Retinal pigment epithelial cell (primary cell): ENCODE results near the gene CUL3.
"Not testable (repeated sequence)": the region's sequence is repeated elsewhere in the genome, so short reads cannot be mapped to it uniquely, and the experiment has no call there.

Experiments
- DNase-seq: peaks from one replicate; pipeline ENCODE4 v3.0.0-alpha.2; 2010; ENCODE audit warnings: low read depth
- H3K4me3 ChIP-seq: 2 replicates; pipeline ENCODE4 v1.5.1; 2011; ENCODE audit warnings: mild to moderate bottlenecking, low read length, control low read depth, moderate library complexity
- TF ChIP-seq, protein P1 (sequence below): conservative IDR thresholded peaks from 2 replicates; pipeline ENCODE4 v1.5.1; 2011; ENCODE audit warnings: low read depth, low read length, control low read depth, inconsistent platforms

Gene CUL3

DNA sequence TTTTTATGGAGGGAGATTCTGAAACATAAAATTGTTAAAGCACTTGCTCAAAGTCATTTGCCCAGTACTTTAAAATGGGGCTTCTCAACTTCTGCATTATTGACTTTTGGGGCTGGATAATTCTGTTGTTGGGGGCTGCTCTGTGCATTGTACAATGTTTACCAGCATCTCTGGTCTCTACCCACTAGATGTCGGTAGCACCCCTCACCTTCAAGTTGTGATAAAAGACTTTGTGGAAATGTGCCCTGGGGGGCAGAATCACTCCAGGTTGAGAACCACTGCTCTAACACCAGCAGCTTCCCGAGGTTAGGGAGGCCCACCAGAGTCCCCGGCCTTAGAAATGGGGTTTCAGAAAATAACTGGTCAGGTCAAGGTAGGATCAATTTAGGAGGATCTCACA, 26.8 kb upstream of the CUL3 start:
- H3K4me3 ChIP-seq, result no peak overlapping the region
- TF ChIP-seq, protein P1, sequence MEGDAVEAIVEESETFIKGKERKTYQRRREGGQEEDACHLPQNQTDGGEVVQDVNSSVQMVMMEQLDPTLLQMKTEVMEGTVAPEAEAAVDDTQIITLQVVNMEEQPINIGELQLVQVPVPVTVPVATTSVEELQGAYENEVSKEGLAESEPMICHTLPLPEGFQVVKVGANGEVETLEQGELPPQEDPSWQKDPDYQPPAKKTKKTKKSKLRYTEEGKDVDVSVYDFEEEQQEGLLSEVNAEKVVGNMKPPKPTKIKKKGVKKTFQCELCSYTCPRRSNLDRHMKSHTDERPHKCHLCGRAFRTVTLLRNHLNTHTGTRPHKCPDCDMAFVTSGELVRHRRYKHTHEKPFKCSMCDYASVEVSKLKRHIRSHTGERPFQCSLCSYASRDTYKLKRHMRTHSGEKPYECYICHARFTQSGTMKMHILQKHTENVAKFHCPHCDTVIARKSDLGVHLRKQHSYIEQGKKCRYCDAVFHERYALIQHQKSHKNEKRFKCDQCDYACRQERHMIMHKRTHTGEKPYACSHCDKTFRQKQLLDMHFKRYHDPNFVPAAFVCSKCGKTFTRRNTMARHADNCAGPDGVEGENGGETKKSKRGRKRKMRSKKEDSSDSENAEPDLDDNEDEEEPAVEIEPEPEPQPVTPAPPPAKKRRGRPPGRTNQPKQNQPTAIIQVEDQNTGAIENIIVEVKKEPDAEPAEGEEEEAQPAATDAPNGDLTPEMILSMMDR, result no peak
- no peak for DNase-seq

DNA sequence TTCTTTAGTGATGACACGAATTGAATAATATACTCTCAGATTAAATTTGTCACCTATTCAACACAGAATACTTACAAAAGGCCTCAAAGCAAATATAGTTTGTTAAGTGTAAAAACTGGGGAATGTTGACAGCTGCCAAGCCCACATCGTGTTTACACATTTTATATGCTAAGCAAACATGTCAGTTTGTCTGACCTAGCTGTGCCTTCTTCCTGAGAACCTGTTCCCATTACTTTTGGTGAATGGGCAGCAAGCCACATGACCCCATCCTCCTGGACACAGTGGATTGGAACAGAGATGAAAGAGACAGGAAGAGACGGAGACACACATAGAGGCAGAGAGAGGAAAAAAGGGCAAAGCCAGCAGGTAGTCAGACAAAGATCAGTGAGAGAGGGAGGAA, 22.9 kb upstream of the CUL3 start:
- DNase-seq, result no peak
- TF ChIP-seq, protein P1, result no peak
- H3K4me3 ChIP-seq, result no peak overlapping the region

DNA sequence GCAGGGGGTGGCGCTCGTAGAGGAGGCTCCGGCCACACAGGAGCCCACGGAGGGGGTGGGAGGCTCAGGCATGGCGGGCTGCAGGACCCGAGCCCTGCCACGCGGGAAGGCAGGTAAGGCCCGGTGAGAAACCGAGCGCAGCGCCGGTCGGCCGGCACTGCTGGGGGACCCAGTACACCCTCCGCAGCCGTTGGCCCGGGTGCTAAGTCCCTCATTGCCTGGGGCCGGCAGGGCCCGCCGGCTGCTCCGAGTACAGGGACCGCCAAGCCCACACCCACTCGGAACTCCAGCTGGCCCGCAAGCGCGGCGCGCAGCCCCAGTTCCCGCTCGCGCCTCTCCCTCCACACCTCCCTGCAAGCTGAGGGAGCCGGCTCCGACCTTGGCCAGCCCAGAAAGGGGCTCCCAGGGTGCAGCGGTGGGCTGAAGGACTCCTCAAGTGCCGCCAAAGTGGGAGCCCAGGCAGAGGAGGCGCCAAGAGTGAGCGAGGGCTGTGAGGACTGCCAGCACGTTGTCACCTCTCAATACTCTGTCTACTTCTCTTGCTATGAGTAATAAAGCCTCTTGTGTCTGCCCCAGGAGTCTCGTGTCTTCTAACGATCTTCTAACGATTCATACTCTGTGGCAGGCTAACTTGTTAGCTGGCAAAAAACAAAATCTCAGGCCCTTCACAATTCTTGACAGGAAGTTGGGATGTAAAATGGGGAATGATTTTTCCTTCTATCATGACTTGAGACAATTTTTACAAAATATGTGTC, 18.8 kb upstream of the CUL3 start:
- H3K4me3 ChIP-seq, DNase-seq: not testable (repeated sequence)

DNA sequence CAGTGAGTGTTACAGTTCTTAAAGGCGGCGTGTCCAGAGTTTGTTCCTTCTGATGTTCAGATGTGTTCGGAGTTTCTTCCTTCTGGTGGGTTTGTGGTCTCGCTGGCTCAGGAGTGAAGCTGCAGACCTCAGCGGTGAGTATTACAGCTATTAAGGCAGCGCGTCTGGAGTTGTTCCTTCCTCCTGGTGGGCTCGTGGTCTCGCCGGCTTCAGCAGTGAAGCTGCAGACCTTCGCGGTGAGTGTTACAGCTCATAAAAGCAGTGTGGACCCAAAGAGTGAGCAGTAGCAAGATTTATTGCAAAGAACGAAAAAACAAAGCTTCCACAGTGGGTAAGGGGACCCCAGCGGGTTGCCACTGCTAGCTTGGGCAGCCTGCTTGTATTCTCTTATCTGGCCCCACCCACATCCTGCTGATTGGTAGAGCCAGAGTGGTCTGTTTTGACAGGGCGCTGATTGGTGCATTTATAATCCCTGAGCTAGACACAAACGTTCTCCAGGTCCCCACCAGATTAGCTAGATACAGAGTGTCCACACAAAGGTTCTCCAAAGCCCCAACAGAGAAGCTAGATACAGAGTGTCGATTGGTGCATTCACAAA, 17.7 kb upstream of the CUL3 start:
- not testable (repeated sequence) for DNase-seq, H3K4me3 ChIP-seq

DNA sequence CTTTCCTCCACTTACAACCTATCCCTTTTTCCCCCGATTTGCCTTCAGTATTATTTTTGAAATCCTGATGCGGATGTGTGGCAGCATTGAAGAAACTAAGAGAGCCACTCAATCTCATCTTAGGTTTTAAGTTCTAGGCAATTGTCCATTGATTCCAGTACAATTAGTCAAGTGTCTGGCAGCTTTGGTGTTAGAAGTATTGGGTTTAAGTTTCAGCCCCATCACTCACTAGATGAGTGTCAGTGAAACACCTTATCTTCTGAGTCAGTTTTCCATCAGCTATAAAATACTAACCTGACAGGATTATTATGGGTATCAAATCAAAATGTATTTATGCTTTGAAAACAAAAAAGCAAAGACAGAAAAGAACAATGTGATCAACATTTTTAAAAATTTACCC, 16.8 kb upstream of the CUL3 start:
- DNase-seq, result no peak
- H3K4me3 ChIP-seq, result no peak overlapping the region
- TF ChIP-seq, protein P1, result no peak

DNA sequence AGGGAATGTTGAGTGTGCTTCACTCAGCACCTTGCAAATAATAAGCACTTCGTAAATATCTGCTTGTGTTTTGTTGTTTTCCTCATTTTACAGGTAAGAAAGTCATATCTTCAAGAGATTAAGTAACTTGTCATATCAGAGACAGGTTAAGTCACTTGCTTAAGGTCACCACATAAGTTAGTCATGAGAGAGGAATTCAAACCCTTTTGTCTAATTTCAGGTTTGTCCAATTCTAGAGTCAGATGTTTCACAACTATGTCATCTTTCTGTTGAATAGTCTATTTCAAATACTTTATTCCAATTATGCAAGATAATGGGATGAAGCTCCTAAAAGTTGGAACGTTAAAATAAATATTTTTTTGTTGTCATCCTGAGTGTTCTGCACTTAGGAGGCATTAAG, 13.5 kb upstream of the CUL3 start:
- DNase-seq, result no peak
- TF ChIP-seq, protein P1, result no peak
- H3K4me3 ChIP-seq, result no peak overlapping the region

DNA sequence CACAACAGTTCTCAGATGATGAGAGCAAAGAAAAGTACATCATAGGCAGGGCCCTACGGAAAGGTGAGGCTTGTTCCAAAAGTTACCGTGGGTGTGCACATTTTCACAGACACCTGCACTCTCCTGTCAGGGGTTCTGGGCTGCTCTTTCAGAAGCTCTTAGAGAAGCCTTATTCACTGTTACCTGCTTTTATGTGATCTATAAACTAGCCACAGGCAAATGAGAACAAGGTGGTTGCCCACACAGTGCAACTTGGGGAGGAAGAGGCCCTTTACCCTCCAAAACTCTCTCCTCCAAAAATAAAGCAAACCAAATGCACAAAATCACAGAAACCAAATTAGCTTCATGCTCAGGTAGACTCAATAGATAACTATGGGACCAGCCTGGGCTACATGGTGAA, 11.1 kb upstream of the CUL3 start:
- TF ChIP-seq, protein P1, result no peak
- DNase-seq, result no peak
- H3K4me3 ChIP-seq, result no peak overlapping the region

DNA sequence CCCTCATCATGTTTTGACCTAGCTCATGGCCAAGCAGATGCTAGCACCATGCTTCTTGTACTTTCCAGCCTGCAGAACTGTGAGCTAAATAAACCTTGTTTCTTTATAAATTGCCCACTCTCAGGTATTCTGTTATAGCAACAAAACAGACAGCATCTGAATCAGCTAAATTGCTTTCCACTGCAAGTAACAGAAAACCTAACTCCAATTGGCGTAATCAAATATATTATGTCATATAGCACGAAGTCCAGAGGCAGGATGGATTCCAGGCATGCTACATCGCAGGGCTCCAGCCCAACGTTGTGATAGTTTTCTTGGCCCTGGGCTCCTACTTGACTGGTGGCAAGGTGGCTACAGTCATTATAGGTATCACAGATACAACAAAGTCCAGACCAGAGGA, 10.4 kb upstream of the CUL3 start:
- DNase-seq, result no peak
- TF ChIP-seq, protein P1, result no peak
- no peak overlapping the region for H3K4me3 ChIP-seq
